Activated T-helper 17 cell treated with anti-CD3 and anti-CD28 coated beads, Interleukin-2, amount 50 U/mL, for 72 hours (primary cell): ENCODE data around the gene VPS13D. TPM values are rescaled to one million over a fixed set of nuclear protein-coding genes. Genes with fewer than 3 reads are reported as not detected.
"Not testable (repeated sequence)": the region's sequence is repeated elsewhere in the genome, so short reads cannot be mapped to it uniquely, and the experiment has no call there.

Experiments used
- ATAC-seq: fragments of 150-1000 bp; cut with Tn5 transposase; replicated peaks from 2 replicates; pipeline ENCODE4 v1.10.0; 2021; ENCODE audit warnings: mild to moderate bottlenecking, moderate library complexity
- H3K27ac Mint-ChIP-seq: one replicate; pipeline ENCODE4 v1.8.0; 2022; ENCODE audit warnings: mixed read lengths
- H3K27me3 Mint-ChIP-seq: one replicate; pipeline ENCODE4 v1.8.0; 2022; ENCODE audit warnings: mixed read lengths
- H3K36me3 Mint-ChIP-seq: one replicate; pipeline ENCODE4 v1.8.0; 2022; ENCODE audit warnings: low read depth, mild to moderate bottlenecking, mixed read lengths
- H3K4me1 Mint-ChIP-seq: one replicate; pipeline ENCODE4 v1.8.0; 2022; ENCODE audit warnings: mixed read lengths
- H3K4me3 Mint-ChIP-seq: one replicate; pipeline ENCODE4 v1.8.0; 2022; ENCODE audit warnings: mild to moderate bottlenecking, mixed read lengths
- H3K9me3 Mint-ChIP-seq: one replicate; pipeline ENCODE4 v1.8.0; 2022; ENCODE audit warnings: mixed read lengths
- total RNA-seq, 2 donors: library from RNA; stranded (reverse); gene quantifications; one replicate each; pipeline ENCODE4 v1.2.3, GENCODE V29; 2022

Gene VPS13D
- total RNA-seq, 2 donors from 2014 or later = 30.4 to 35.6 TPM

DNA sequence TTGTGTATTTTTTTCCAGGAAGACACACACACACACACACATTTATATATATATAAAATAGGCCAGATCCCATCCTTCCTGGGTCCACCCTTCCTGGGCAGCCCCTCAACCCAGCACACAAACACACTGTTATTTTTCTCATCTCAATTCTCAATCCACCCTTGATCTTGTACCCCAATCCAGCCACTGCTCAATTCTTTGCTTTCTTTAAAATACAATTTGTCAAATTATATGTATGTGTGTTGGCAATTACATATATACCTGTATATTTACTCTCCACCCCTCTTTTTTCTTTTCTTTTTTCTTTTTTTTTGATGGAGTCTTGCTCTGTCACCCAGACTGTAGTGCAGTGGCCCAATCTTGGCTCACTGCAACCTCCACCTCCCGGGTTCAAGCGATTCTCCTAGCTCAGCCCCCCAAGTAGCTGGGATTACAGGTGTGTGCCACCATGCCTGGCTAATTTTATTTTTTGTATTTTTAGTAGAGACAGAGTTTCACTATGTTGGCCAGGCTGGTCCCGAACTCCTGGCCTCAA is 299.9 kb downstream of the VPS13D start:
- Mint-ChIP-seq H3K9me3 (no peaks in the 10 kb centered on the region), H3K27ac (peak overlapping the region; percentile 57), H3K27me3 (no peaks in the 10 kb centered on the region), H3K4me3 (no peak overlapping the region), H3K4me1 (peaks cover 11% of the 10 kb centered on the region), H3K36me3 (no peaks in the 10 kb centered on the region)
- ATAC-seq = no peak

DNA sequence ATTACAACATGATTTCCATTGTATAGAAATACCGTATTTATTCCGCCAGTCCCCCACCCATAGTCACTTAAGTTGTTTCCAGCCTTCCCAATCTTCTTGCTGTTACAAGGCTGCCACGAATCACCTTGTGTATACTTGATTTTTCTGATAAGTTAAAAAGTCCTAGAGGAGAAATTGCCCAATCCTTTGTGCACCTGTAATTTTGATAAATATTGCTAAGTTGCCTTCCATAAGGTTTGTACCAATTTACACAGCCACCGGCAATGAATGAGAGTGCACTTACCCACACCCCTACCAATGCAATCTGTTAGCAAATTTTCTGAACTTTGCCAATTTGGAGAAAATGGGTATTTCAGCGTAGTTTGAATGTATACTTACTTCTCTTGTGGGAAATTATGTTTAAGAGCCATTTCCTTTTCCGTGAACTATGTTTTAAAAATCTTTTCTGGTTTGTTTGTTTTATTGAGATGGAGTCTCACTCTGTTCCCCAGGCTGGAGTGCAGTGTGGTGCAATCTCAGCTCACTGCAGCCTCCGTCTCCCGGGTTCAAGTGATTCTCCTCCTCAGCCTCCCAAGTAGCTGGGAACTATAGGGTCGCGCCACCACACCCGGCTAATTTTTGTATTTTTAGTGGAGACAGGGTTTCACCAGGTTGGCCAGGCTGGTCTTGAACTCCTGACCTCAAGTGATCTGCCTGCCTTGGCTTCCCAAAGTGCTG is 300.8 kb downstream of the VPS13D start:
- Mint-ChIP-seq H3K9me3 (peaks cover 4% of the 10 kb centered on the region), H3K4me3 (no peak overlapping the region), H3K4me1 (peaks cover 11% of the 10 kb centered on the region), H3K27me3 (no peaks in the 10 kb centered on the region), H3K27ac (no peak overlapping the region), H3K36me3 (peaks cover 4% of the 10 kb centered on the region)
- ATAC-seq = no peak

DNA sequence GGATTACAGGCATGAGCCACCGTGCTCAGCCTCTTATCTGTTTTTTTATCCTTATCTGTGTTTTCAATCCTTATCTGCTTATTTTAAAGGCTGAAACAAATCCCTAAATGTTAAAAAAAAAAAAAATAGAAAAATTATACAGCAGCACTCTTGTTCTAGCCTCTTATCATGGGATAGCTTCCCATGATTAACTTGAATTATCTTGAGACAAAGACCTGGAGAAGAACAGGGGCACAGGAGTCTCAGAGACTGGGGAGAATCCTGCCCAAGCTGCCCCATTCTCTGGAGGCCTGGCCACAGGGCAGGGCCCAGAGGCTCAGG is 301.3 kb downstream of the VPS13D start:
- Mint-ChIP-seq H3K9me3 (peaks cover 8% of the 10 kb centered on the region), H3K4me1 (peaks cover 11% of the 10 kb centered on the region), H3K36me3 (peaks cover 8% of the 10 kb centered on the region), H3K4me3 (no peak overlapping the region), H3K27me3 (no peaks in the 10 kb centered on the region), H3K27ac (no peak overlapping the region)
- no peak for ATAC-seq

DNA sequence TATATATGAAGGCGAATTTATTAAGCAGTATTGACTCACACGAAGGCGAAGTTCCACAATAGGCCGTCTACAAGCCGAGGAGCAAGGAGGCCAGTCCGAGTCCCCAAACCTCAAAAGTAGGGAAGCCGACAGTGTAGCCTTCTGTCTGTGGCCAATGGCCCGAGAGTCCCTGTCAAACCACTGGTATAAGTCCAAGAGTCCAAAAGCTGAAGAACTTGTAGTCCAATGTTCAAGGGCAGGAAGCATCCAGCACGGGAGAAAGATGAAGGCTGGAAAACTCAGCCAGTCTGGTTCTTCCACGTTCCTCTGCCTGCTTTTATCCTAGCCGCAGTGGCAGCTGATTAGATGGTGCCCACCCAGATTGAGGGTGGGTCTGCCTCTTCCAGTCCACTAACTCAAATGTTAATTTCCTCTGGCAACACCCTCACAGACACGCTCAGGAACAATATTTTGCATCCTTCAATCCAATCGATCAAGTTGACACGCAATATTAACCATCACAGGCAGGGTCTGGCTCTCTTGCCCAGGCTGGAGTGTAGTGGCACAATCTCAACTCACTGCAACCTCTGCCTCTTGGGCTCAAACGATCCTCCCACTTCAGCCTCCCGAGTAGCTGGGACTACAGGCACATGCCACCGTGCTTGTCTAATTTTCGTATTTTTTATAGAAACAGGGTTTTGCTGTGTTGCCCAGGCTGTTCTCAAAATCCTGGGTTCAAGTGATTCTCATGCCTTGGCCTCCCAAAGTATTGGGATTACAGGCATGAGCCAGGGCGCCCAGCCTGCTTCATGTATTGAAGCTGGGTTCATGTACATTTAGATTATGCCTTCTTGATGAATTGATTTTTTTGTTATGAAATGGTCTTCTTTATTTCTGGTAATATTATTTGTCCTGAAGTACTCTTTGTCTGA is 302.8 kb downstream of the VPS13D start:
- no peak for ATAC-seq
- Mint-ChIP-seq H3K9me3 (peaks cover 17% of the 10 kb centered on the region), H3K27me3 (no peaks in the 10 kb centered on the region), H3K4me1 (peaks cover 11% of the 10 kb centered on the region), H3K4me3 (no peak overlapping the region), H3K36me3 (peaks cover 20% of the 10 kb centered on the region), H3K27ac (no peak overlapping the region)

DNA sequence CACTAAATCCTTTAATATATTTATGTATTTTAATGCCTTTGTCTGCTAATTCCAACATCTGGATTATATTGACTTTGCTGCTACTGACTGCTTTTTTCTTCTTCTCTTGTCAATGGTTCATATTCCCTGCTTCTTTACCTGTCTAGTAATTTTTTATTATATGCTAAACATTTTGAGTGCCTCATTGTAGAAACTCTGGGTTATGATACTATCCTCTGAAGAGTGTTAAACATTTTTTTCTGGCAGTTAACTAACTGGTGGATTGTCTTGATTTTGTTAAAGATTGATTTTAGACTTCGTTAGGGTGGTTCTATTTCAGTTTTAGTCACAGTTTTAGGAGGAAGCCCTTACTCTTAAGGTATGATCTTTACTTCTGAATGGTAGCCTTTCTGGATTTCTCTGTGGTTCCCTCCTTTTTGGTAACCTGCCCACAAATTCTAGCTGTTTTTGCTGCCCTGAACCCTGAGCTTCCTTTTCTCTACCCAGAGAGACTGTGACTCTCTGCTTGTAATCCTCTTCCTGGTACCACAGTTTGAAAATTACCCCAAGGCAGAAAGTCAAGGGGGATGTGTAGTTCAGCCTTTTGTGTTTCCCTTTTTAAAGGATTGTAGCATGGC is 306.3 kb downstream of the VPS13D start:
- peaks cover 21% of the 10 kb centered on the region for H3K36me3 Mint-ChIP-seq

DNA sequence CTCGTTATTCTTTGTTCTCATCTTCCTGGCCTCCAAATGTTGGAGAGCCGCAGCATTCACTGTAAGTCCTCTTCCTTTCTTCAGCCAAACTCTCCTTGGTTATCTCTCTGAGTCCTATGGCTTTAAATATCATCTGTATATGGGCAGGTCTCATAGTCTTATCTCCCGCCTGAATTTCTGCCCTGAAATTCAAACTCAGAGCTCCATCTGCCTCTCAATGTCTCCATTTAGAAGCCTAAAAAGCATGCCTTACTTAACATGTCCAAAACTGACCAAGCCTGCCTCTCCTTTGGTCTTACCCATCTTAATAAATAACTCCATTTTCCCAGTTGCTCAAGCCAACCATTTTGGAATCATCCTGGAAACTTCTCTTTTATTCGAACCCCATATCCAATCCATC is 307.5 kb downstream of the VPS13D start:
- Mint-ChIP-seq H3K27me3 (no peaks in the 10 kb centered on the region), H3K27ac (peak overlapping the region; percentile 27), H3K4me3 (no peak overlapping the region), H3K9me3 (peaks cover 19% of the 10 kb centered on the region), H3K4me1 (peaks cover 4% of the 10 kb centered on the region), H3K36me3 (peaks cover 21% of the 10 kb centered on the region)
- ATAC-seq = no peak

More for the DNA sequence above, 306.3 kb downstream of the VPS13D start:
- ATAC-seq = peak; percentile 69
- H3K4me1 Mint-ChIP-seq = peaks cover 4% of the 10 kb centered on the region
- no peaks in the 10 kb centered on the region for H3K27me3 Mint-ChIP-seq
- peaks cover 19% of the 10 kb centered on the region for H3K9me3 Mint-ChIP-seq
- H3K27ac Mint-ChIP-seq = peak overlapping the region; percentile 50
- H3K4me3 Mint-ChIP-seq = peak overlapping the region; percentile 18

DNA sequence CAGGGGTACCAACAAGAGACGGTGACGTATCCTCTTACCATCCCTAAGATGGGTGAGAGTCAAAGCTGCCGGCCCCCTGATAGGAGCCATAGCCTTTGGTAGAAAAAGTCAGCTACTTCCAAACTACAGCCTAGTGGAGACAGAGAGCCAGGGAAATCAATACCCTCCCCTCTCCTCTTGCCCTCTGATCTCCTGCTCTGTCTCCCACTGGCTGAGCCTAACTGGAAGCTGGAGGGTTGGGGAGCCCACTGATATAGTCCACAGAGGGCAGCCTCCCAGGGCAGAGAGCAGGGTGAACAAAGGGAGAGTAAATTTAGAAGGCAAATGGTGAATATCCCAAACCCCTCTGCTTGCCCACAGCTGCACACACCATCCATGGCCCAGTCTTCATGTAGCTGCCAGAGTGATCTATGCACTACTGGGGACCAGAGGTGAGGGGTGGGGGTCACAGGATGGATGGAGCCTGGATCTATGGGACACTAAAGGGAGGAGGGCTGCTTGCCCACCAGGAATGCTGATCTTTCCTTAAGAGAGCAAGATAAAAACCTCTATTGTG is 308.2 kb downstream of the VPS13D start:
- peaks cover 19% of the 10 kb centered on the region for H3K9me3 Mint-ChIP-seq
- H3K4me3 Mint-ChIP-seq = no peak overlapping the region
- peaks cover 21% of the 10 kb centered on the region for H3K36me3 Mint-ChIP-seq
- no peaks in the 10 kb centered on the region for H3K27me3 Mint-ChIP-seq
- peak overlapping the region; percentile 27 for H3K27ac Mint-ChIP-seq
- H3K4me1 Mint-ChIP-seq = peaks cover 4% of the 10 kb centered on the region
- no peak for ATAC-seq

DNA sequence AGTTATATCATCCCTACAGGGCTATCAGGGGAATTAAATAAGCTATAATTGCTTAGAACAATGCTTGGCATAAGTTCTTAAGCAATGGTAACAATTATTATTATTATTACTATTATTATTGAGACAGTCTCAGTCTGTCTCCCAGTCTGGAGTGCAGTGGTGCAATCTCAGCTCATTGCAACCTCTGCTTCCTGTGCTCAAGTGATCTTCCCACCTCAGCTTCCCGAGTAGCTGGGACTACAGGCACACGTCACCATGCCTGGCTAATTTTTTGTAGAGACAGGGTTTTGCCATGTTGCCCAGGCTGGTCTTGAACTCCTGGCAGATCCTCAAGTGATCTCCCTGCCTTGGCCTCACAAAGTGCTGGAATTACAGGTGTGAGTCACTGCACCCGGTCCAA is 308.7 kb downstream of the VPS13D start:
- not testable (repeated sequence) for H3K4me1 Mint-ChIP-seq, H3K27me3 Mint-ChIP-seq, ATAC-seq, H3K4me3 Mint-ChIP-seq, H3K27ac Mint-ChIP-seq
- Mint-ChIP-seq H3K9me3 (peaks cover 19% of the 10 kb centered on the region), H3K36me3 (peaks cover 21% of the 10 kb centered on the region)

DNA sequence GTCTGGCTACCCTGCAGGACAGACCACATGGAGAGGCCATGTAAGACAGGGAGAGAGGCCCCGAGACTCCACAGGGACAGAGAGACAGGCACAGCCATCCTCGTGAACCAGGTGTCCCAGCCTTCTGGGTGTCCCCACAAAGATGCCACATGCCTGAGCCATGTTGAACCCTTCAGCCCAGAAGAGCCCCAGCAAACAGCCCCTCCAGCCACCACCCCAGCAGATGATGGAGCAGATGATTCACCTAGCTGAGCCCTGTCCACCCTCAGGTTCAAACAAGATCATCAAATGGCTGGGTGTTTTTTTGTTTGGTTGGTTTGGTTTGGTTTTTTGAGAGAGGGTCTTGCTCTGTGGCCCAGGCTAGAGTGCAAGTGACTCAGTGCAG is 309.5 kb downstream of the VPS13D start:
- Mint-ChIP-seq H3K27ac (no peak overlapping the region), H3K9me3 (peaks cover 19% of the 10 kb centered on the region), H3K36me3 (peaks cover 21% of the 10 kb centered on the region), H3K27me3 (no peaks in the 10 kb centered on the region), H3K4me1 (no peaks in the 10 kb centered on the region), H3K4me3 (no peak overlapping the region)
- ATAC-seq = no peak

DNA sequence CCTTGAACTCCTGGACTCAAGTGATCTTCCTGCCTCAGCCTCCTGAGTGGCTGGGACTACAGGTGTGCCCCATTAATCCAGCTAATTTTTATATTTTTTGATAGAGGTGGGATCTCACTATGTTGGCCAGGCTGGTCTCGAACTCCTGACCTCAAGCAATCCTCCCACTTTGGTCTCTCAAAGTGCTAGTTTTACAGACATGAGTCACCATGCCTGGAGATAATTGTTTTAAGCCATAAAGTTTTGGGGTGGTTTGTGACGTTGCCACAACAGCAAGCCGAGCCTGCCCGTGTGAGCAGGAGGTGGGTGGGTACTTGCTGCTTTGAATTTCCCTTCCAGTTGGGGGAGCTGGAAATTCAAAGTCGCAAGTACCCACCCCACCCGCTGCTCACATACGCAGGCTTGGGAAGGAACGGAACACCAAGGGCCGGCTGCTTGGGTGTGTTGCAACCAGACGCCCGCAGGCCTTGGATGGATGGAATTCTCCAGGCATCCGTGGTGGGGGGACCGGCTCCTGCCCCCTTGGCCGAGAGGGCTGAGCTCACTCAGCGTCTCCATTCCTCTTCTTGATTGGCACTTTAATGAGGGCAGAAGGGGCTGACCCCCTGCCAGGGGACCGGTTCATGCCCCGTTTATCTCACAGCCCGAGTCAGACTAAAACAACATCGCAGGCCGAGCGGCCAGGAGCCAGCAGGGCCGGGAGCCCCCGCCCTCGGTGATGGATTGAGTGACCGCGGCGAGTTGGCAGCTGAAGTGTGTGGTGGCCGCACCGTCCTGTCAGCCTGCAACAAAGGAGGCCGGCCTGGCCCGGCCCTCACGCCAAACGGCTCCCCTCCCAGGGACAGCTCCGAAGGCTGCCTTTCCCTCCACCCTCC is 310.1 kb downstream of the VPS13D start:
- peaks cover 19% of the 10 kb centered on the region for H3K9me3 Mint-ChIP-seq
- no peak for ATAC-seq
- no peaks in the 10 kb centered on the region for H3K4me1 Mint-ChIP-seq
- H3K27ac Mint-ChIP-seq = no peak overlapping the region
- H3K36me3 Mint-ChIP-seq = peaks cover 21% of the 10 kb centered on the region
- no peak overlapping the region for H3K4me3 Mint-ChIP-seq
- no peaks in the 10 kb centered on the region for H3K27me3 Mint-ChIP-seq

DNA sequence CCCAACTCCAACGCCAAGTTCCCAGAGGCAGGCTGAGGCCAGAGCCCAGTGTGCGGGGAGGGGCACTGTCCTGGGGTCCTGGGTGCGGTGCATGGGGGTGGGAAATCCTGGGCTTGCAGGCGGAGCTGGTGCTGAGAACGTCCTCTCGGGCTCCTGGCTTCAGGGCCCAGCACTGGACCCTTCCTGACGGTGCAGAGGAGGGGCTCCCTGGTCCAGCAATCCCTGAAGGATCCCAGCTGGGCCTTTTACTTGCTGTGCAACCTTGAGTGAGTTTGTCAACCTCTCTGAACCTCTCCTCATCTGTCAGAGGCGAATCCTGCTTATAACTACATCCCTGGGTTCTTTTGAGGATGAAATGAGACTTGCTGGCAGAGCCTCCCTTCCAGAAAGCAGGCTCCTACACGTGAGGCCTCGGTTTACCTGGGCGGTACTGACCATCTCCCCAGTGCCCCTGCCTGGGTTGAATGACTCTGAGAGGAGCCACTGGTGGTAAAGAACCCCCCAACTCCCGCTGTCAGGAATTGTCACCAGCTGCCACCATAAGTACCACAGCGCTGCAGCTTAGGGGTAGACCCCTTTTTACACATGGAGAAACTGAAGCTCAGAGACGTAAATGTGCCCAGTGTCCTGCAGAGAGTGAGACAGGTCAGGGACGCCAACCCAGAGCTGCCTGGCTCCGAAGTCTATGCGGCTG is 310.9 kb downstream of the VPS13D start:
- no peak overlapping the region for H3K4me3 Mint-ChIP-seq
- H3K36me3 Mint-ChIP-seq = peaks cover 15% of the 10 kb centered on the region
- no peaks in the 10 kb centered on the region for H3K4me1 Mint-ChIP-seq
- H3K27ac Mint-ChIP-seq = no peak overlapping the region
- H3K9me3 Mint-ChIP-seq = peaks cover 14% of the 10 kb centered on the region
- no peak for ATAC-seq
- H3K27me3 Mint-ChIP-seq = no peaks in the 10 kb centered on the region

DNA sequence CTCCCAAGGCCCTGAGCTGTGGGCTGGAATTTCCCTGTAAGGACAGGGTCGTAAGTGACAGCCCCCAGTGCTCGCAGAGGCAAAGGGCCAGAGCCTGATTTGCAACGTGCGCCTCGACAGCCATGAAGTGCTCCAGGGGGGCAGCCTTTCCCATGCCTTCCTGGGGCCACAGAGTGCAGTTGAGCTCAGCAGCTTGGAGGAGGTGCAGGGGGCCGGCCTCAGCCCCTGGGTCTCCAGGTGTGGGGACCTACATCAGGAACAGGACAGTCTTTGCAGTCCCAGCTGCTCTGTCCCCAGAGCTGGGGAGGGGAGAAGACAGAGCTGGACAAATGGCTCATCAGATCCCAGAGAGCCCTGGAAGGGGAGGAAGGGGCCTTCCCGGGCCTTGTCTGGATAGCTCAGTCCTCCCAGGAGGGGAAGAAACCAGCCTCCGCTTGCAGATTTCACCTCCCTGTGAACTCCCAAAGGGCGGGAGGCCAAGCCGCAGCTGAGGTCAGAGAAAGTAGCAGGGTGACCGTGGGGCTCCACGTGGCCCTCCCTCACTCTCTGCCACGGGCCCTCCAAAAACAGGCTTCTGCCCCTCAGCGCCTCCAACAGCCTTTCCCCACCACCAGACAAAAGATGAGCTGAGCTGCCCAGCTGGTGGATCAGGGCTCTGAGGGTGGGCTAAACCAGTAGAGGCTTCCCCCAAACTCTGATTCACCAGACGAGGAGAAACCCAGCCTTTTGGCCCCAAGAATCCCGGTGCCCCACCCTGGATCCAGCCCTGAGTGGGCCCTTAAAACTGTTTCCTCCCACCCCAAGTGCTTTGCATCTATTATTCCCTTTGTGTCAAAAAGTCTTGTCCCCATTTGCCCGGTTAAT is 311.7 kb downstream of the VPS13D start:
- Mint-ChIP-seq H3K36me3 (peaks cover 9% of the 10 kb centered on the region), H3K27me3 (no peaks in the 10 kb centered on the region), H3K4me3 (no peak overlapping the region), H3K9me3 (peaks cover 8% of the 10 kb centered on the region), H3K27ac (peak overlapping the region; percentile 72), H3K4me1 (no peaks in the 10 kb centered on the region)
- no peak for ATAC-seq

DNA sequence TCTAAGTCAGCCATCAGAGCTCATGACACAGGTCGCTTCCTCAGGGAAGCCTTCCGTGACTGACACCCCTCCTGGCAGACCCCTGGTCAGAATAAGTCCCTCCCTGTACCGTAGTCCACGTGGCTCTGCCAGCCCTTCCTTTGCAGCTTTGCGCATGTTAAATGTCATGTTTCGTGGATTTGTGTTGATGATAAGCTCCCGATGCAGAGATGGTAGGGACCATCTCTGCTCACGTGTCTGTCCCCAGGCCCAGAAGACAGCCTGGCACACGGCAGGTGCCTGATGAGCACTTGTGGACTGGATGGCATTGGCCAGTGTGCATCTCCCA is 312.3 kb downstream of the VPS13D start:
- Mint-ChIP-seq H3K36me3 (peaks cover 6% of the 10 kb centered on the region), H3K27me3 (no peaks in the 10 kb centered on the region), H3K4me3 (no peak overlapping the region), H3K27ac (peak overlapping the region; percentile 72), H3K4me1 (no peaks in the 10 kb centered on the region), H3K9me3 (peaks cover 7% of the 10 kb centered on the region)
- ATAC-seq = no peak
